OCI-M2 (cell line): ENCODE data around the gene OXLD1.
"Not testable (repeated sequence)": the region's sequence is repeated elsewhere in the genome, so short reads cannot be mapped to it uniquely, and the experiment has no call there.

ENCODE experiments used
- DNase-seq: peaks from one replicate; lab custom pipeline; 2025; ENCODE audit not compliant: unreplicated experiment; lab: John Stamatoyannopoulos, UW

OXLD1 gene

DNA sequence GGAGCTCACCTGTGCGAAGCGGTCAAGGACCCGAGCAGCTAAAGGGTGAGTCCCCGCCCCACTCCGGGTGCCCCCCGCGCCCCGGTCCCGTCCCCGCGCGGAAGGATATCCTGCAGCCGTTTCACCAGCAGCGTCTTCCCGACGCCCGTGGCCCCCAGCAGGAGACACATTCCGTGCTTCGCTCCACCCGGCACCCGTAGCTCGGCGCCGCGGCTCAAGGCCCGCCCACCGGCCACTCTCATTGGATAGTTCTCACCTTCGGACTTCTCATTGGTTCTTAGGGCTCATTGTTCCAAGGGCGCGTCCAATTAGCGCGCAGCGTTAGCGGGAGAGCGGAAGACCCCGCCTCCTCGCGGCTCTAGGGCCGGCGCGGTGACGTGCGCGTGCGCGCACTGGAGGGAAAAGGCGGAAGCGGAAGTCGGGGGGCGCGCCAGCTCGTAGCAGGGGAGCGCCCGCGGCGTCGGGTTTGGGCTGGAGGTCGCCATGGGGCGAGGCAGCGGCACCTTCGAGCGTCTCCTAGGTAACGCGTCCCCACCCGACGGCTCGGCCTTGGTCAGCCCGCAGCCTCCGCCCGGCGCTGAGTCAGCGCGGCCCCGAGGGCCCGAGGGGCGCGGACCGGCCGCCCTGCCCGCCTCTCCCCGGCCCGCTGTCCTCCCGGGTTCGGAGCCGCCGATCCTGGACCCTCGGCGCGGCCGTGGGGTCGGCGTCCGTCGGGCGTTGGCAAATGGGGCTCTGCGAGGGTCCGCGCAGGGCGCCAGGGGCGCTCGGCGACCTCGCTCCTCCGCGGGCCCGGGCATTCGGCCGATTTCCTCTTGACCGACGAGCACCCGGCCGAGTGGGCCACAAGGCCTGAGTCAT, 17.4 kb upstream of the OXLD1 start, which contains the start of the genes ARL16 and HGS:
Gene ARL16 (minus strand): TSS at position 214 of the 858 bp plus-strand sequence. CDS start 44 bp downstream, at position 170.
Gene HGS (plus strand): TSS at position 428 of the 858 bp plus-strand sequence. CDS start 56 bp downstream, at position 484.
- peak; percentile 90 for DNase-seq

DNA sequence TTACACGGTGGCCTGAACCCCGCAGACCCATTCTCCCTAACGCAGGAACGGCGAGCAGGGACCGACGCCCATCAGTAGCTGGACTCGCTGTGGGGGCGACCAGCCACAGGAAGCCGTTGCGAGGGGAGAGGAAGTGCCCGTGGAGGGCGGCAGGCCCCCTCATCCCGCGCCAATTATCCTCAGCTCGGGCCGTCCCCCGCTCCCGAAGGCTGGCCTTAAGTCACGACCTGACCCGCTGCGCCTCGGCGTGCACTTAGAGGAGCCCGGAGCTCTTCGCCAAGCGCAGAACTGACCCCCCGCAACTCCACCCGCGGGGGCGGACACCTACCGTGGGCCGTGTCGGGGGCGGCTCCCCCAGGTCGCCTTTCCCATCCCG, 16.8 kb upstream of the OXLD1 start:
- no peak for DNase-seq

DNA sequence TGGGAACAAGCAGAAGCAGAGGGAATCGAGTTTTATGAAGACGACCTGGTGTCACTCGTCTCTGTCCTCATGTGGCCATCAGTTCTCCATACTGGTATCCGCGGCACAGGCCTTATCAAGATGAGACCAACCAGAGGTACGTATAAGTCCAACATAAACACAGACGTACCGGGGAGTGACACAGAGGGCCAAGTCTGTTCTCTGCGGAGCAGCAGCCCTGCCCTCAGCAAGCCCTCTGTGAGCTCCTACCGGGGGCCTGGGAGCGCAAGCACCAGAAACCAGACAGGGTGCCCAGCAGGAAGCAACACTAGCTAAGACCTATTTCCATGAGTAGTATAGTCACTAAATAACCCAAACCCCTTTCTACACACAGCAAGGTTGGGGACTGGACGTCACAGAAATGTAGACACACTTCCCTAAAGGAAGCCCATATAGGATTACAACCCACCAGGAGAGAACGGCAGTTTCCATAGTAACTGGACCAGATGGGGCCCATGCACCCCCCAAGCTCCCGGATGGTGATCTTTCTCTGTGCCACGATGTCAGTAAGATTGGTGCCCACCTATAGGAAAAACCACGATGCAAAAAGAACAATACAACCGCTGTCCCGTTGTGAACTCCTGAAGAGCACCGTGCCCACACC, 16.3 kb upstream of the OXLD1 start:
- DNase-seq = no peak

DNA sequence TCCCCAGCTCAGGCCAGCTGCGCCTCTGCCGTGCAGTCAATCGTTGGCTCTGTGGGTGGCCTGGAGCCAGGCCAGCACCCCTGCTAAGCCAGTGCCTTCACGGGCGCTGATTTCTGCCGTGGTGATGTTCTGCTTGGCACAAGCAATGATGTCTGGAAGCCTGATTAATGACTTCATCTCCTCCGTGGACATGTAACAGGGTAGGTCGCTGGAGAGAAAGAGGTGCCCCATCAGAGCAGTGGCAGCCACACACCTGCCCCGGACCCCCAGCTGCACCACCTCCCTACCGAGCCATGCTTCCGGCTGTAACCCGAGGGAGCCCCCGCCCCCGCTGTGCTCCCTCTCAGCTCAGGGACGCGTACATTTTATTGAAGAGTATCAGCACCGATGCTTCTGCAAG, 15.3 kb upstream of the OXLD1 start:
- DNase-seq = no peak

DNA sequence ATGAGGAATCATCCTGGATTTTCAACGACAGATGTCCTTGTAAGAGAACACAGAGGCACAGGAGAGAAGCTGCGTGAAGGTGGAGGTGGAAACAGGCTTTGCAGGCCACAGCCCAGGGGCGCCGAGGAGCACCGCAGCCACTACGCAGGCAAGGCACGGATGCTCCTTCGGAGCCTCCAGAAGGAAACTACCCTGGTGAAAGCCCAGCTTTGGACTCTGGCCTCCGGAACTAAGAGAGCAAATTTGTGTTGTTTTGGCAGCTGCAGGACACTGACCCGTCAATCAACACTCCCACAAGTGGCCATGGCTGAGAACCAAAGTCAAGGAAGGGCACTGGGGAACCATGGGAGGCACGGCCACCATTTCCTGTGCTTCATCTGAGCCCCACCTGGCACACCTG, 13.7 kb upstream of the OXLD1 start:
- DNase-seq = no peak

DNA sequence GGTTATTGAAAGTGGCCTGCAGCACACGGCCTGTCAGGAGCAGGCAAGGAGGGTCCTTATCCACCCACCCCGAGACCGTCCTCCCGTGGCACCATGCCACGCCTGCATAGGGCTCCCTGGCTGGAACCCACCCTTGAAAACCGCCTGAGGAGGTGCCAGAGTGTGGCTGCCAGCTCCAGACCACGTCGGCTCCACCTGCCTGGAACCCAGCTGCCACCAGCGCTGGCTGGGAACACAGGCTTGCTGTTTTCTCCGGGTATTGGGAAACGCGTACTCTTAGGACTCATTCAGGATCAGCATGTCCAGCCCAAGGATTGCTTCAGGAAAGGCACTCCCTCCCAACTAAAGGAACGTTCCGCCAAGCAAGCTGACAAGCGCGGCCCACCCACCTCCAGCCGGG, 10.5 kb upstream of the OXLD1 start:
- no peak for DNase-seq

DNA sequence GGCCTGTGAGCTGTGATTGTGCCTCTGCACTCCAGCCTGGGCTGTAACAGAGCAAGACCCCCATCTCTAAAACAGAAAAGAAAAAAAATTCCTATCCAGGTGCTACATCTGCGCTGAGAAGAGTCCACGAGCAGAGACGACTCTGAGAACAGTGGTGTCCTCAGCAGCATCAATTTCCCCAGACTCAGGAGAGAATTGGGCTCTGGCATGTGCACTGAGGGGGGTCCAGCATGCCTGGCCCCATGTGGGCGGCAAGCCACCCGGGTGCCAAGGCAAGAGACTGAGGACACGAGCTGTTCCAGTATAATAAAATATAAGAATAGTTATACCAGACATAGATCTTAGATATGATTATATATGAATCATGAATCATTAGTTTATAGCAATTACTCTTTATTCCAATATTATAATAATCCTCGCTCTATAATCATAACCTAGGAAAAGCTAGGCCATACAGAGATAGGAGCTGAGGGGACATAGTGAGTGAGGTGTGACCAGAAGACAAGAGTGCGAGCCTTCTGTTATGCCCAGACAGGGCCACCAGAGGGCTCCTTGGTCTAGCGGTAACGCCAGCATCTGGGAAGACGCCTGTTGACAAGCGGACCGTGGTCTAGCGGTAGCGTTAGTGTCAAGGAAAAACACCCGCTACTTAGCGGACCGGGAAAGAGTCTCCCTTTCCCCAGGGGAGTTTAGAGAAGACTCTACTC, 9.3 kb upstream of the OXLD1 start:
- not testable (repeated sequence) for DNase-seq

DNA sequence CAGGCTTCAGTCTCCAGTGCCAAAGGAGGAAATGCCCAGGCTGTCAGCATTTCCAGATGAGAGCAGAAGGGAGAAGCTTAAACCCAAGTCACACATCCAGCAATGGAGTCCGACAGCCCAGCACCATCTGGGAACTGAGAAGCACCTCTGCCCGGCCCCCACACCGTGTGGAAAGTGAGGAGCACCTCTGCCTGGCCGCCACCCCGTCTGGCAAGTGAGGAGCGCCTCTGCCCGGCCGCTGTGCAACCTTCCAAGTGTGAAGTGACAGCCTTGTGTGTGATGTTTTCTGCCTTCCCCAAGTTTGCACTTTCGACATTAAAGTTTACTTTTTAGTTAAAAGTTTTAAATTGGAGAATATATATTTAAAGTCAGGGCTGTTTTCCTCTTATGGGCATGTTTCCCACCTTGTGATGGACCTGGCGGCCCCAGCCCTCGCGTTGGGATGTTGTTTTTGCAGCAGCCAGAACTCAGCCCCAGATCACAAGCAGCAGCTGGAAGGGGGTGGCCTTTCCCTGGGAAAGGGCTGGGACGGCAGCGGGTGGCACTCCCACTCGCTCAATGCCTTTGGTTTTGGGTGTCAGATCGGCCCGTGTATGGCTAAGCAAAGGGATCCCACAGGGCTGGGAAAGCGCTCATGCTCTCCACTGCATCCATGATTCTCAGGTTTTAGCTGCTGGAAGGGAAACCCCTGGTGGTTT, 7.3 kb upstream of the OXLD1 start:
- no peak for DNase-seq

DNA sequence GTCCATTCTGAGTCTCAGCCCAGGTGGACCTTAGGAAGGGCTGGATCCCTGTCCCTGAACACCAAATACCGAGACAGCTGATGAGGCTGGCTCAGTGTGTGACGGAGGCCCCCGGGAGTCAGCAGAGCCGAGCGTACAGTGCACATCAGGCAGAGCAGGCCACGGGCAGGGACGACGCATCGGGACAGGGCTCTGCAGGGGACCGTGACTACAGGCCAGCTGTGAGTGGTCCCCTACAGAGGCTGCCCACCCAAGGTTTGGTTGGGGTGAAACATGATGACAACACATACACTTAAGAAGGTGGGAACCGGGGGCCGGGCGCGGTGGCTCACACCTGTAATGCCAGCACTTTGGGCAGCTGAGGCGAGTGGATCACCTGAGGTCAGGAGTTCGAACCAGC, 6.5 kb upstream of the OXLD1 start:
- no peak for DNase-seq

DNA sequence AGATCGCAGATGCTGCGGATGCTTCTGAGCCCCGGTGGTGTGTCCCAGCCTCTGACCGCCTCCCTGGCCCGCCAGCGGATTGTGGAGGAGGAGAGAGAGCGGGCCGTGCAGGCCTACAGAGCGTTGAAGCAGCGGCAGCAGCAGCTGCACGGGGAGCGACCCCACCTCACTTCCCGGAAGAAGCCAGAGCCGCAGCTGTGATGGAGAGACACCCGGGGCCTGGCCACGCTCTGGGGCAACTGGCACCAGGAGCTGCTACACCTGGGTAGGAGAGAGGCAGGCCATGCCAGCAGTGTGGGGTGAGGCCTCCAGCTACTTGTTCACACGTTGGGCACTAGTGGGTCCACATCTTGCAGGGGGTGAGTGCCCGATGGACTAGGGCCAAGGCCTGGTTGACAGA, 6.1 kb upstream of the OXLD1 start:
- no peak for DNase-seq

DNA sequence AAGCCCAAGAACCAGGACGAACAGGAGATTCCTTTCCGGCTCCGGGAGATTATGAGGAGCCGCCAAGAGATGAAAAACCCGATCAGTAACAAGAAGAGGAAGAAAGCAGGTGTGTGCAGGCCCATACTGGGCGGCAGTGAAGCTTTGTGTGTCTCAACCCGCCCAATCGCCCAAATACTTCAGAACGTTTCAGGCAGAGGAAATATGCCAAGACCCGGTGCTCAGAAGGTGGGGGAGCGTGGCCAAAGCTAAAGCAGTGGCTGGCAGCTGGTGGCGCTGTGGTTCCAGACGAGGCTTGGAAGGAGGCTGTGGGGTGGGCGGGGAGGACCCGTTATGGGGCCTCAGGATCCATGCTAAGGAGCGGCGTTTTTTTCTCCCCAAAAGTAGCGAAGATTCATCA, 1.3 kb upstream of the OXLD1 start:
- DNase-seq = no peak

DNA sequence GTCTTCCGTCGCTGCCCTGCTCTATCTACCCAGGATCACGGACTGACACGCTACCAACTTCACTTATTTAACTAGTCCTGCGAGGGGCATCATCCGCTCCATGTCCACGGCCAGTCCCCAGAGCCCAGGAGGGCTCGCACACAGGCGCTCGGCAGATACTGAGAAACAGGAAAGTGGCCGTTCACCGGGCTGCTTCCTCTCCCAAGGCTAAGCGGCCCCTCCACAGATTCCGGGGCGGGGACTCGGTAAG, 388 bp downstream of the OXLD1 start:
- no peak for DNase-seq

DNA sequence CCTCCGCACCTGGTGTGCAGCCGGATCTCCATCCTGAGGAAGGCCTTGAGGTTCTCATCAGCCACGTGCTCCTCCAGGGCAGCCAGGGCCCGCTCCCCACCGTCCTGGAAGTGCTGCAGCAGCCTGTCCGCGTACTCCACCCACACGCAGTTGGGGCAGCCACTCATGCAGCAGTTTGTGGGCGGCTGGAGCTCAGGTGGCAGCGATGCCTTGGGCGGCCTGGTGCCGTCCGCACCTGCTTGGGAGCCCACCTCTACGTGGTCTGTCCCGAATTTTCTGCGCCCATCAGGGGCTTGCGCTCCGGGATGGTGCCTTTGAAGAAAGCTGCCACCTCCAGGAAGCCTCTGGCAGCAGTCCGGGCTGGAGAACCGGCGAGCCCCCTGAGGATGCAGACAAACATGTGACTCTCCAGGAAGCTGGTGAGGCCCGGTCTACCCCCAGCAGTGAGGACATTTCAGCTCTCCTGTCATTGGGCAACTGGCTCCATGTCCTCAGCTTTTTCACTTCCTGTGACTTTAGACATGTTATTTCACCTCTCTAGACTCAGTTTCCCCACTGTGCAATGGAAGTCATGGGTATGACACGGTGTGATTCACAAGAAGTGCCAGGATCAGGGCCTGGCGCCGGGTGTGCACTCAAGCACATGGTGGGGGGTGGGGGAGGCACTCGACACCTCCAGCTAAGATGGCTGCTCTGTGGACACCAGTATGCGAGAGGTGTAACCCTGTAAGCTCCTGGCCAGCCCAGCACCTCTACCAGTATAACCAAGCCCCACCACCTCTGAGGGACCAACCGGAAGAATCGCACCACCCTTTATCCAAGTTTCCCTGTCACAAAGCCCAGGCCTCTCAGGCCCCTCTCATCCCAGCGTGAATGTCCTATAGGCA, 957 bp downstream of the OXLD1 start:
- no peak for DNase-seq

DNA sequence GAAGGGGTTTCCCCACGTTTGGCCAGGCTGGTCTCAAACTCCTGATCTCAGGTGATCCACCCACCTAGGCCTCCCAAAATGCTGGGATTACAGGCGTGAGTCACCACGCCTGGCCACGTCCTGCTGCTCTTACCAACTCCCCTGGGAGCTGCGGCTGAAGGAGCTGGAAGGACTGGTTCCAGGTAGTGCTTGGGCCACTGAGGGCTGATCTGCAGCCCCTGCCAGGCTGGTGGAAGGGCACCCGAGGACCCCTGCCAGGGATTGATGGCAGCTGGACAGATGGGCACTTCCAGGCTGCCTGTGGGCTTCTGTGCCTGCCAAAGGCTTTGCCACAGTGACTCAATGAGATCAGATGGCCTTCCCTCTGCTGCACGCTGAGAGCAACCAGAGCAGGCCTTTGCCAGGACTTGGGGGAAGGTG, 2.3 kb downstream of the OXLD1 start:
- DNase-seq = no peak

DNA sequence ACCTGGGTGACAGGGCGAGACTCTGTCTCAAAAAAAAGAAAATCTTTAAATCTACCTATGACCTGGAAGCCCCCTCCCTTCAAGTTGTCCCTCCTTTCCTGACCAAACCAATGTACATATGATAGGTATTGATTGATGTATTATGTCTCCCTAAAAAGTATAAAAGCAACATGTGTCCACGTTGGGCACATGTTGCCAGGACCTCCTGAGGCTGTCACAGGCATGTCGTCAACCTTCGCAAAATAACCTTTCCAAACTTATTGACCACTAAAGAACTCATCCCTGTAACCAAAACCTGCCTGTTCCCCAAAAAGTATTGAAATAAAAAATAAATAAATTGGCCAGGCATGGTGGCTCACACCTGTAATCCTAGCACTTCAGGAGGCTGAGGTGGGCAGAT, 4.4 kb downstream of the OXLD1 start:
- no peak for DNase-seq

DNA sequence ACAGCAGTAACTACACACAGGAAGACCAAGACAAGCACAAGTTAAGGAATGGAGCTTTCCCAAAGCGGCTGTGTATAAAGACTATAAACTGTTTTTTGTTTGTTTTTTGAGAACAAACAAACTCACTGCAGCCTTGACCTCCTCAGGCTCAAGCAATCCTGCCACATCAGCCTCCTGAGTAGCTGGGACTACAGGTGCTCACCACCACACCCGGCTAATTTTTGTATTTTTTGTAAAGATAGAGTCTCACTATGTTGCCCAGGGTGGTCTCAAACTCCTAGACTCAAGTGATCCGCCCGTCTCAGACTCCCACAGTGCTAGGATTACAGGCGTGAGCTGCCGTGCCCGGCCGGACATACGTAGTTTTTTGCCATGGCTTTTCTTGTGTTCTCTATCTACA, 6.0 kb downstream of the OXLD1 start:
- no peak for DNase-seq

DNA sequence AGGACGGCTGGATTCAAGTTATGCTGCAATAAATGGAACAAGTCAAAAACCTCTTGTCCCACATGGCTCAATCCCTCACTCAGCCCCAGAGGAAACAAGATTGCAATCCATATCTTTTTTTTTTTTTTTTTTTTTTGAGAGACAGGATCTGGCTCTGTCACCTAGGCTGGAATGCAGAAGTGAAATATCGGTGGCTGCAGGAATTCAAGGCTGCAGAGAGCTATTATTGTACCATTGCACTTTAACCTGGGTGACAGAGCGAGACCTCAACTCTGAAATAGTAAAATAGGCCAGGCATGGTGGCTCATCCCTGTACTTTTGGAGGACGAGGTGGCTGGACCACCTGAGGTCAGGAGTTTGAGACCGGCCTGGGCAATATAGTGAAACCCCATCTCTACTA, 7.4 kb downstream of the OXLD1 start:
- DNase-seq = no peak

DNA sequence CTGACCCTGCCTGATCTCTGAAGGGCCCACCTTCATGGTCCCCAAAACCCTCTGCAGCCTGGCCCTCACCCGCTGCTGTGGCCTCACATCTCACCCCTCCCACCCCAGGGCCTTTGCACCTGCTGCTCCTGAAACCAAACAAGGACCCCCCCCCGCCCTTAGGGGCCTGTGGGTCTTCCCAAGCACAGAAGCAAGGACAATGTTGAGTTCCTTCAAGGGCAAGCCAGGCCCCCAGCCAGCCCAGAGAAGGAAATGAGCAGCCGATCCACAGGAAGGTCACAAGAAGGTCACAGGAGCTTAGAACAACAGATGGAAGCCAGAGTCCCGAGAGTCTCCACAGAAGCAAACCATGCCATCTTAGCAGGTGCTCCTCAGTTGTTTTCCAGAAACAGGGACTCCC, 9.6 kb downstream of the OXLD1 start:
- DNase-seq = no peak

DNA sequence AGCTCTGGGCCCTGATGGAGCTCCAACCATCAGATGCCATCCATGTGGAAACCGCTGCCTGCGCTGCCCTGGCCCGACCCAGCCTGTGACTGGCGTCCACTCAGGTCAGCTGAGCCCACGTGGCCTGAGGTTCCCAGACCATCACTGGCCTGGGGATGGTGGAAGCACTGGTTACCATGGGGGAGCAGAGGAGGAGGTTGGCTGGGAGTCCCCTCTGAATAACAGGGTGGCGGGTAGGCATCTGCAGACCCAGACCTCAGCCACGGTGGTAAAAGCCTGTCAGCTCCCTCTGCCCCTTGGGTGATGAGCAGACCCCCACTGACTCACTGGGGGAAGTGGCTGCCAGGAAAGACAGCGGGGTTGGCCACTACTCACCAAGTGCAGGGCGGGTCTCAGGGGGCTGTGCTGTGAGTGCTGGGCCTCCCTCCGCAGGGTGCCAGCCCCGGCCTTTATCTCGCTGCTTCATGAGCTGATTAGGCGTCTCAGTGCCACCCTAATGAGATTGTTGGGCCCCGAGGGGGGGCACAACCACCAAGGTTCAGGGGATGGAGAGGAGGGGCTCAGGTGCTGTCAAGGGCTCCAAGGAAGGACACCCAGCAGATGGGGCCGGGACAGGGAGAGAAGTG, 10.2 kb downstream of the OXLD1 start, which contains the start of gene PDE6G:
Gene PDE6G (minus strand): TSS at position 425 of the 626 bp plus-strand sequence. CDS start 3,237 bp downstream, outside the sequence.
- no peak for DNase-seq
